NCI-H510A (cell line): ENCODE results near the gene BRMS1.
"Not testable (repeated sequence)": the region's sequence is repeated elsewhere in the genome, so short reads cannot be mapped to it uniquely, and the experiment has no call there.

Experiments used
- DNase-seq: peaks from one replicate; lab custom pipeline; 2025; lab: John Stamatoyannopoulos, UW

The BRMS1 gene

GRCh38 chr11:66322732-66323427 lies 22.0 kb downstream of the BRMS1 start:
- DNase-seq, result no peak

DNA sequence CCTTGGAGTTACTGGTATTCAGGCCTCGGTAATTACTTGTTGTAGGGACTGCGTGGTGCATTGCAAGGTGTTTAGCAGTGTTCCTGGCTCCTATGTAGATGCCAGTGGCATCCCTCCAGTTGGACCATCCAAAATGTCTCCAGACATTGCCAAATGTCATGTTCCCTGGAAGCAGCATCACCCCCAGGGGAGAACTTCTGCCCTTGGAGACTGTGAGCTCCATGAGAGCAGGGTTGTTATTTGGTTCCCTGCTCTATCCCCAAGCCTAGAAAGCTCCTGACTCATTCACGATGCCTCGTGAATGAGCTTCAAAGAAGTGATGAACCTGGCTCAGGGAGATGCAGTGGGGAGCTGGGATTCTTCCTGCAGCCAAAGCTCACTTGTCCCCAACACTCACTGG lies 23.3 kb downstream of the BRMS1 start:
- DNase-seq, result no peak

DNA sequence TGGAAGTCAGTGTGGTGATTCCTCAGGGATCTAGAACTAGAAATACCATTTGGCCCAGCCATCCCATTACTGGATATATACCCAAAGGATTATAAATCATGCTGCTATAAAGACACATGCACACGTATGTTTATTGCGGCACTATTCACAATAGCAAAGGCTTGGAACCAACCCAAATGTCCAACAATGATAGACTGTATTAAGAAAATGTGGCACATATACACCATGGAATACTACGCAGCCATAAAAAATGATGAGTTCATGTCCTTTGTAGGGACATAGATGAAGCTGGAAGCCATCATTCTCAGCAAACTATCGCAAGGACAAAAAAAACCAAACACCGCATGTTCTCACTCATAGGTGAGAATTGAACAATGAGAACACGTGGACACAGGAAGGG lies 24.2 kb downstream of the BRMS1 start:
- not testable (repeated sequence) for DNase-seq

DNA sequence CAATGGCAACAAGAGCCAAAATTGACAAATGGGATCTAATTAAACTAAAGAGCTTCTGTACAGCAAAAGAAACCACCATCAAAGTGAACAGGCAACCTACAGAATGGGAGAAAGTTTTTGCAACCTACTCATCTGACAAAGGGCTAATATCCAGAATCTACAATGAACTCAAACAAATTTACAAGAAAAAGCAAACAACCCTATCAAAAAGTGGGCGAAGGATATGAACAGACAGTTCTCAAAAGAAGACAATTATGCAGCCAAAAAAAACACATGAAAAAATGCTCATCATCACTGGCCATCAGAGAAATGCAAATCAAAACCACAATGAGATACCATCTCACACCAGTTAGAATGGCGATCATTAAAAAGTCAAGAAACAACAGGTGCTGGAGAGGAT lies 24.6 kb downstream of the BRMS1 start:
- DNase-seq, result not testable (repeated sequence)

DNA sequence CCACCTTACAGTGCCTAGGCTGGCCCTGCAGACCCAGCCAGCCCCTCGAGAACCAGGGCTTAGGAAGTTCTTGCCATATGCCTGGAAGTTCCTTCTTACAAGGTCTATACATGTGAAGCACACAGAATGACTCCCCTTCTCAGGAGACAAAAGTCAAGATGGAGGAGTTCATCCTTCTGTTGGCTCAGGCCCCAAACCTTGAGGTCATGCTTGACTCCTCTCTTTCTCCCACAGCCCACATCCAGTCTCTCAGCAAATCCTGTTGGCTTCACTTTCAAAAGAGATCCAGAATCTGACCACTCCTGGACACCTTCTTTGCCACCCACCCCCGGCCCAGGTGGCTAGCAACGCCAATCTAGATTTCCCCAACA lies 26.3 kb downstream of the BRMS1 start:
- DNase-seq, result no peak

DNA sequence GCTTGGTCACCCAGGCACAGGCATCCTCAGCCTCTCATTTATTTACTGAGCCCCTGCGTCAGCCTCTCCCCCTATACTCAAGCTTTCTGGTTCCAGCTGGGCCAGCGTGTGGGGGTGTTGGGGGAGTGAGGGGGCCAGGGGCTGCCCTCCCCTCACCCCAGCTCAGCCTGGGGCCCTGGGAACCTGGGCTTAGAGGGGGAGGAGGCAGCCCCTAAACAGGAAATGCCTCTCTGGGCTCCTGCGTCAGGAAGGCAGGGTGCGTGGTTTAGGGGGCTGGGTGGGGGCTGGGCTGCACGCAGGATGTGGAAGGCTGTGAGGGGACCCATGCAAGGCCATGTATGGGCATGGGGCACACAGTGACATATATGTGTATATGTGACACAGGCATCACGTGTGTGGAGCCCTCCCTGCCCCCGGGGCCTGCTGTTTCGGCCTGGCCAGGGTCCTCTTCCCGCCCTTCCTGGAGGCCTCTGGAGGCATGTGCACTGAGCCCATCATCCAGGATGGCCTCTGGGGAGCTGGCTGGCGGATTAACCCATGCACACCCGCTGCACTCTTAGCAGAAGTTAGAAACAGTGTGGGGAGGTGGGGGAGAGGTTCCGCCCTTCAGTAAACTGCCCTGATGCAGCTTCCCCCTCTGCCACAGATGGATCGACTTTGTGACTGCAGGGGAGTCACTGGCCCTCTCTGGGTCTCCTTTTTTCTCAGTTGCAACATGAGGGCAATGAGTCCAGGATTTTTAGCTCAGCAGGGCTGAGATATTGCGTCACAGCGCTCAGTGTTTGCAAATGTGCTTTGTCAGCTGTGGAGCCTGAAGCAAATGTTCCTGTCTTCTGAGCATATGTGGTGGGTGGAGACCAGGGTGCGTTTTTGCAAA lies 26.9 kb downstream of the BRMS1 start:
- DNase-seq, result no peak

- no peak for DNase-seq
Measured at GRCh38 chr11:66317322-66317722, 27.6 kb downstream of the BRMS1 start.

DNA sequence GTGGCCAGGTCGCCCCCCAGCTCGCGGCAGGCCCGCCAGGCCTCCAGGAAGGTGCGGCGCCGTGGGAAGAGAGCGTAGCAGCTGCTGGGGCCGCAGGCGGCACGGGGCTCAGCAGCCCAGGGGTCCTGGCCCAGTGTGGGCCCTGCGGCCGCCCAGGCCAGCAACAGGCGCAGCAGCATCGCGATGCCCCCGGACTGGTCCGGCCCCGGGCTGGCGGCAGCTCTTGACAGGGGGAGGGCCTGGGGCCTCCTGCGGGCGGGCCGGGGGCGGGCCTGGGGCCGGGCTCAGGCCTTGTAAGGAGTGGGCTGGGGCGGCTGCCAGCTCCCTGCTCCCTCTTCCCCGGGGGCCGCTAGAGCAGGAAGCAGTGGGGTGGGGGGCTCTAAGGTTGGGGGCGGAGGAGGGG lies 28.1 kb downstream of the BRMS1 start, which contains the start of gene CD248:
CD248 (minus strand) TSS at position 196 of the 403 bp plus-strand sequence; CDS start at position 179, 17 bp downstream.
- DNase-seq, result no peak

DNA sequence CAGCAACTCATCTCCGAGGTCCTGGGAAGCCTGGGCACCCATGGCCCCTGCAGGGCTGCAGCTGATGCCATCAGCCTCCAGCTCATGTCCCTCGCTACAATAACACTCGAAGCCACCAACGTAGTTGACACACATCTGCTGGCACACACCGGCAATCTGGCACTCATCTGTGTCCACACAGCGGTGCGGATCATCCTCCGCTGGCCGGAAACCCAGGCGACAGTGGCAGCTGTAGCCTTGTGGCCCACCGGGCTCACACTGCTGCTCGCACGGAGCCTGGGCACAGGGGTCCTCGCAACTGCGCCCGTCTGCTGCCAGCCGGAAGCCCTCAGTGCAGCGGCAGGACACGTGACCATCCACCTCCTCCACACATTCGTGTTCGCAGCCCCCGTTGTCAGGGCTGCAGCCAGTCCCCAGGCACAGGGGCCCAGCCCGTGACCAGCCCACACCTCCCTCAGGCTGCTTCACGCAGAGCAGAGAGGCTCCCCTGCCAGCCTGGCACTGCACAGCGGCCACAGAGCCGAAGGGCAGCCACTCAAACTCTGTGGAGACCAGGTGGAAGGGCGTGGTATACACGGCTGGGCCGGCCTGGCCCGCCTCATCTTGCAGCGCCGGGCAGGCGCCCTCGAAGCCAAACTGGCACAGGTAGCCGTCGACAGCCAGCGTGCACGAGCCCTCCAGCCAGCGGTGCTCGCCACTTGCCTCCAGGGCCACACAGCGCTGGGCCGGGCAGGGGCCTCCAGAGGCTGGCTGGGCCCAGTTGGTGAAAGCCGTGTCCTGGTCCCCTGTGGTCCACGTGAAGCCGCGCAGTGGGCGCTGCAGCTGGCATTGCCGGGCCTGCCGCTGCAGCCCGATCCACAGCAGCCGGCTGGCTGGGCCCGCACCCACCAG lies 28.7 kb downstream of the BRMS1 start:
- DNase-seq, result no peak

- DNase-seq, result no peak
Measured at GRCh38 chr11:66315498-66315885, 29.4 kb downstream of the BRMS1 start.

GRCh38 chr11:66314561-66315497 lies 30.1 kb downstream of the BRMS1 start:
- DNase-seq, result no peak

DNA sequence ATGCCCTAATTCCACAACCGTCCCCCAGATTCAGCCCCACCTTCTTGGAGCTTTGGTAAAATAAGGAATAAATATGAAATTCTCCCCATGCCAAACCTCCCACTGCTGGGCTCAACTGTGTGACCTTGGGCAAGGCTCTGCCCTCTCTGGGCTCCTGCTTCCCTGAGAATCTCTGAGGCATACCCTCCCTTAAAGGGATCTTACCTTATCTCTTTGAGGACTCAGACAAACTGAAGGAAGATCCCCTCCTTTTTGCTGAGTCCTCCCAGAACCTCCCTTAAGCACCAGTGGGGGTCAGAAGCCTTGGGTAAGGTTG lies 30.8 kb downstream of the BRMS1 start:
- no peak for DNase-seq

- DNase-seq, result no peak
Measured at GRCh38 chr11:66313321-66314185, 31.4 kb downstream of the BRMS1 start.

GRCh38 chr11:66312549-66313320 lies 32.2 kb downstream of the BRMS1 start:
- DNase-seq, result peak; percentile 48

DNA sequence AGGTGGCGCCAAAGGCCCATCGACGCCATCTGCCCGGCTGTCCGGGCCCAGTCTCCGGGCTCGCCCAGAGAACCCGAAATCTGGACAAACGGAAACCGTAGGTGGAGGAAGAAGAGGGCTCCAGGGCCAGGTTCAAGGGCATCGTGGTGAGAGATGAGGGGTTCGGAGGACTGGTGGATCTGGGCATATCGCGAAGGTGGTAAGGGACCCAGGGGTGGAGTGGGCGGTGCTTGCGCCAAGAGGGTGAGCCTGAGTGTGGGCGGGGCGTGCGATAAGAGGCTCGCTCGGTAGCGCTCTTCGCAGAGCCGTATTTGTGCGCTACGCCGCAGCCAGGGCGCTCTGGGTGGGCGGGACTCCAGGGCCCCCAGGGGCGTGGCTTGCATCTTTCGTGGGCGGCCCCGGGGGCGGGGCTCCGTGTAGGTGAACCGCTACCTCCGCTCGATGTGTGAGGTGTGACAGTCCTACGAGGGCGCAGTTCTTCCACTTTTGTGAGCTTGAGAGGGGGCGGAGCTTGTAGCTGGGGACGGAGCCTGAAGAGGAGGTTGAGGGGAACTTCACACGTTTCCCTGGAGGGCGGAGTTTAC lies 32.8 kb downstream of the BRMS1 start:
- DNase-seq, result peak; percentile 69

DNA sequence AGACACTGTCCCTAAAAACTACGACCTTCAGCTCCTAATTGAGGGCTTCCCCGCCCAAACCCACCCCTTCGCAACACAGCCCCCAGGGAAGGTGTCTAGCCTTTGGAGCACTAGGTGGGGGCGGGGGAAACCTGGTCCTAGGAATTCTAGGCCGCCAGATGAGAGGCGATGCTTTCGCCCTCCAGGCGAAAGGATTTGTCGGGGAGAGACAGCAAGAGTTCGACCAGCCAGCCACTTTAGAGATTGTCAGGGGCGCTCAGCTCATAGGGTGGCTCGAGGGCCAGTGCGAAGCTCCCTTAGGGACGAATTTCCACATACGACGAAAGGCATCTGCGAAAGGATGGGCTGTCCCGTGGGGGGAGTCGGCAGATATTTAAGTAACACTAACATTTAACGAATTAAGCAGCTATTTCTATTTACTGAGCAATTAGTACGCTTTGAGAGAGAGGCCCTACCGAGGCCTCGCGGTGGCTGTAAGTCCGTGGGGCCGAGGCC lies 33.4 kb downstream of the BRMS1 start:
- no peak for DNase-seq

DNA sequence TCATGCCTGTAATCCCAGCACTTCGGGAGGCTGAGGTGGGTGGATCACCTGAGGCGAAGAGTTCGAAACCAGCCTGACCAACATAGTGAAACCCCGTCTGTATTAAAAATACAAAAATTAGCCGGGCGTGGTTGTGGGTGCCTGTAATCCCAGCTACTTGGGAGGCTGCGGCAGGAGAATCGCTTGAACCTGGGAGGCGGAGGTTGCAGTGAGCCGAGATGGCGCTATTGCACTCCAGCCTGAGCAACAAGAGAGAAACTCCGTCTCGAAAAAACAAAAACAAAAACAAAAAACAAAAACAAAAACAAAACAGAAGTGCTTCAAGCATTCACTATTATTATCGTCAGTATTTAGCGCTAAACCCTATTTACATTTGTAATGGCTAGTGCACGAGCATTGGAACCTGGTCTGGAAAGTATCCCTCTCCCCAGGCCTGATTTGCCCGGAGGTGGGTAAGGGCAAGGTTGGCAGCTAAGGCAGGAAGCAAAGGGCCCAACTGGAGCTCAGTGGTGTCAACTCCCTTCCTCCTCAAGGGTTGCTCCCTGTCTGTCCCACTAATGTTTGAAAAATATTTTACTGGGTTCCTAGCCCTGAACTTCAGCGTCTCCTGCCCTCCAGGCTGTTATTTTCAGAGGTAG lies 34.0 kb downstream of the BRMS1 start:
- not testable (repeated sequence) for DNase-seq

DNA sequence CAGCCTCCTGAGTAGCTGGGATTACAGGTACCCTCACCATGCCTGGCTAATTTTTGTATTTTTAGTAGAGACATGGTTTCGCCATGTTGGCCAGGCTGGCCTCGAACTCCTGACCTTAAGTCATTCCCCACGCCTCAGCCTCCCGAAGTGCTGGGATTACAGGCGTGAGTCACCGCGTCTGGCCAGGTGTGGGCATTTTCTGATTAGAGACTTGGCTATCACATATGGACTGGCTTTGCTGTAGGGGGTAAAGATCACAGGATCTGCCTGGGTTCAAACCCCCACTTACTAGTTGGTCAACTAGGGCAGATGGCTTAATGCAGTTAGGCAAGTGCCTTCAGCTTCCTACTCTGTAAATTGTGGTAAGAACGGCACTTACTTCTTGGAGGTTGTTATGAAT lies 34.6 kb downstream of the BRMS1 start:
- no peak for DNase-seq

- no peak for DNase-seq
Measured at GRCh38 chr11:66309475-66309874, 35.4 kb downstream of the BRMS1 start.
